ENCODE measurements around the gene RELCH.

The RELCH gene

DNA sequence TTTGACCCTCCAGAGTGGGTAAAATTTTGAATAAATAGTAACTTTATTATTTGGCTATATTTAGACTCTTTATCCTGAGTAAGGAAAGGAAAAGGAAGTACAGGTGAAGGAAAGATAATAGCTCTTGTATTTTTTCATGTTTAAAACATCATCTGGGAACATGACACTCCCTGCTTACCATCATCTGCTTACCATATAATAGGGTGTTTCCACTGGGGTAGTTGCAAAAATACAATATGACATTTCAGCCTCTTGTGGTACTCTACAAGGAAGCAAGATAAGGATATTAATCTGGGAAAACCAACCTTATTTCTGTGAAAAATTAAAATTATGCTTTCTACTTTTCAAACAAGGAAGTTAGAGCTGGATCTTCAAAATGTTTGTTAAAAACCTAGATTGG lies 9.9 kb downstream of the RELCH start:
- no peak for DNase-seq

DNA sequence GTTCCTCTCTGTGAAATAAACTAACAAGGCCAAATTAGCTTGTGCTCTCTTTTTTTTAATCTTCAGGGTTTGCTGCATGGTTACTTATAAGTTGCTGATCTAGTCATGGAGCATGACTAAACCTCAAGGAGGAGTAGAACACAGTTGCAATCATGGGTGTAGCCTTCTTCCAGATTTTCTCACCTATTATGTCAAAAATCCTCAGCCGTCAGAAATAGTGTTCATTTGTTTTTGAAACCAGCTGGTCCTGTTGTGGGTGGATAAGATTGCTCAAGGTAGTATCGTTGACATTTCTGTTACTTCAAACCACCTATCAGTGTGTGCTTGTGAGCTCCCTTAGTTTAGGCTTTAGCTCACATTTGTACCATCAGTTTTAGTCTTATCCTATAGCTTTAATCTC lies 11.2 kb downstream of the RELCH start:
- DNase-seq, result no peak

DNA sequence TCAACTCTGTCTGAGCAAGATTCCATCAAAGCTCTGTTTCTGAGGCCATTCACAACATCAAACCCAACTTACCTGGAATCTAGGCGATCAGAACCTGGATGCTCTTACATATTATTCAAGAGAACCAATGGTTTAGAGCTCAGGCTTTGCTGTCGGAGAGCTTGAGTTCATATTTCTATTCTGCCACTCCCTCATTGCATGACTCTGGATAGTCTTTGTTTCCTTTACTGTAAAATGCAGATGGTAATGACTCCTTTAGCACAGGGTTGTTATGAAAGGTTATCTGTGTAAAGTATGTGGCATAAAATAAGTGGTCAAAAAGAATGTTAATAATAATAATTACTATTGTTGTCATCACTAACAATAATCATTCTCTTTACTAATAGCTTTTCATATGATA lies 12.6 kb downstream of the RELCH start:
- DNase-seq, result no peak

DNA sequence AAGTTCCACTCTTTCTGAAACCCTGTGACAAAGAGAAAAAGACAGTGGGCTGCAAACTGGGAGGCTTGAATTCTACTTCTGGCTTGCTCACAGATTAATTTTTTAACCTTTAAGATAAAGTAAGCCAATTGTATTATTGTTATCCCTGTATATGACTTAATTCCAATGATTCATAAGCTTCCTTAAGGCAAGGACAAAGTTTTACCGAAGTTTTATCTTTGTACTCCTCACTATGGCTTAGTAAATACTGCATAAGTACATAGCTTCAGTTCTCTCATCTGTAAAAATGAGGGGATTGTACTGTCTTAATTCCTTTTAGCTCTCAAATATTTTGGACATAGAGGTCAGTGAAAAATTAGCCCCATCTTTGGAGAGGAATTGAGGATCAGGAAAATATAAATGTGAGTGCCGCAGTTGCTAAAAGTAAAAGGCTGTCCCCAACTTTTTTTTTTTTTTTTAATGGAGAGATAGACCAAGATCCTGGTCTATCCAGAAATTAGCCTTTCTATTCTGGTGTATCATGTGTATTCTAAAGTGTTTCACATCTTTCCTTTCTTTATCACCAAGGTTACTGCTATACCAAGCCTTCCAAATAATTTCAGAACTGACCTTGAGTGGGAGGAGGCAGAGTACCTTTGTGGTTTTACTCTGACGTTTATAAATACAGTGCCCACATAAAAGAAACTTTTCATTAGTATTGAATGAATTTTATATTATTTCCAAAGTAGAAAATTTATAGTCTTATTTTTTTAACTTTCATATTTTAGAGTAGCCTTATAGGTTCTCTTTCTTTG lies 13.3 kb downstream of the RELCH start:
- DNase-seq, result no peak

DNA sequence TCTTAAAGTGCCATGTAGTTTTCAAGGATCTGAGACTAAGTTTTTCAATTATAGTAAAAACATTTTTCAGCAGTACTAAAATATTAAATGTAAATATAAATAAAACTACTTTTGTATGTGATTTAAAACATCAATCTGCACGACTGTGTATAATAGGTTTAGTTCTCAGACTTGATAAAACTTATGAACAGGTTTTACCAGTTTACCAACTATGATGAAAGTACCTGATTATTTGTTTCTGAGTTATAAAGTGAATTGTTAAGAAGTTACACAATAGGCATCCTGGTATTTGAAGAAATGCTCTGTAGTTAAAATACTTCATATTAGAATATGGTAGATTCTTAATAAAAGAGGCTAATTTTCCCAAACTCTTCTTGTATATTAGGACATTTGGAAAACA lies 14.8 kb downstream of the RELCH start:
- no peak for DNase-seq

DNA sequence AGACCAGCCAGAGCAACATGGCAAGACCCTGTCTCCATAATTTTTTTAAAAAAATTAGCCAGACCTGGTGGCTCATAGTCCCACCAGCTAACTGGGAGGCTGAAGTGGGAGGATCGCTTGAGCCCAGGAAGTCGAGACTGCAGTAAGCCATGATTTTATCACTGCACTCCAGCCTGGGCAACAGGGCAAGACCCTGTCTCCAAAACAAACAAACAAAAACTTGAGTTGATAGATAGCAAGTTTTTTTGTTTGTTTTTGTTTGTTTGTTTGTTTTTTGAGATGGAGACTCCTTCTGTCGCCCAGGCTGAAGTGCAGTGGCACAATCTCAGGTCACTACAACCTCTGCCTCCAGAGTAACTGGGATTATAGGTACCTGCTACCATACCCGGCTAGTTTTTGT lies 18.8 kb downstream of the RELCH start:
- no peak for DNase-seq

DNA sequence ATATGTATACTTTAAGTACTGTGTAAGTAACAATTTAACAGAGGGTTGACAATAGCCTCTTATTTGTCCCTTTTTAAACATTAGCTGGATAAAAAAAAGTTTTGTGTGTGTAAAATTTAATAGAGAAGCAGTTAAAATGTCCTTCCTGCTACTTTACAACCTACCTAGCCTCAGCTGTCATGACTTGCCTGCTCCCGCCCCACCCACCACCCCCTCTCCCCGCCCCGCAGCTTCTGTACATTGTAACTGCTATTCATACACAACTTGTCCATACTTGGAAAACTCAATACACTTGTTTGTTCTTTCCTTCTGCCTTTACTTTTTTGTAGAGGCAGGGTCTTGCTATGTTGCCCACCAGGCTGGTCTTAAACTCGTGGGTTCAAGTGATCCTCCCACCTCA lies 19.5 kb downstream of the RELCH start:
- no peak for DNase-seq

DNA sequence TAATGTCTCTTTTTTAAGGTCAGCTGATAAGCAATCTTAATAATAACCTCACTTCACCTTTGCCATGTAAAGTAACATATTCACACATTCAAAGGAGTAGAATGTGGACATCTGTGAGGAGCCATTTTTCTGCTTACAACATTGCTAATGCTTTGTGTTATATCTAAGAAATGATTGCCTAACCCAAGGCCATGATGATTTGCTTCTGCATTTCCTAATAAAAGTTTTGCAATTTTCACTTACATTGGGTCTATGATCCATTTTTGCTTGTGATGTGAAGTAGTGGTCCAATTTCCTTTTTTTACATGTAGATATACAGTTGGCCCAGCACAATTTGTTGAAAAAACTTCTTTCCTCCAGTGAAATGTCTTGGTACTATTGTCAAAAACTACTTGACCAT lies 22.0 kb downstream of the RELCH start:
- DNase-seq, result no peak

DNA sequence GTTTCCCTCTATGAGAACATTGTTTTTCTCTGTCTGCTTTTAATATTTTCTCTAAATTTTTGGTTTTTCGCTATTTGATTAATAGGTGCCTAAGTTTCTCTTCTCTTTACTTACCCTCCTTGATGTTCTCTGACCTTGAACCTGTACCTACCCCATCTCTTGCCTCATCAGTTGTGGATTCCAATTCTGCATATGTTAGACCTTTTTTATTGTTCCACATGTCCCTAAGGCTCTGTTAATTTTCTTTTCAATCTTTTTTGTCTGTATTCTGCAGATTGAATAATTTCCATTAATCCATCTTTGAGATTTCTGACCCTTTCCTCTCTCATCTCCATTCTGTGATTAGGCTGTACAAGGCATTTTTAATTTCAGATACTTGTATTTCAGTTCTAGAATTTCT lies 23.1 kb downstream of the RELCH start:
- no peak for DNase-seq

DNA sequence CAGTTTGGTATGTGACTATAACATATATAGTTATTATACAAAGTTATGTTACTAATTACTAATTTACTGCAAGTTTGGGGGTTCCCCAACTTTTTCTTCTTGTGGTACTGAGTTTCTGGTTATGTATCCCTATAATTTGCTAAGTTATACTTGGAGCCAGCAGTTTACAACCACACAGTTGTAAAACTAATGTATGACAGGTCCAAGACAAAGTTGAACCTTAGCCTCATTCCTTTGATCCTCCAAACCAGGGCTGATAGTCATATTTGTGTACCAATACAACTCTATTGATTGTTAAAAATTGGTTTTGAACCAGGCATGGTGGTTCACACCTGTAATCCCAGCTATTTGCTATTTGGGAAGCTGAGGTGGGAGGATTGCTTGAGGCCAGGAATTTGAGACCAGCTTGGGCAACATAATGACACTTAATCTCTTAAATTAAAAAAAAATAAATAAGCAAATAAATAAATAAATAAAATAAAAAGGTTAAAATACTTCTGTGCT lies 24.3 kb downstream of the RELCH start:
- no peak for DNase-seq

DNA sequence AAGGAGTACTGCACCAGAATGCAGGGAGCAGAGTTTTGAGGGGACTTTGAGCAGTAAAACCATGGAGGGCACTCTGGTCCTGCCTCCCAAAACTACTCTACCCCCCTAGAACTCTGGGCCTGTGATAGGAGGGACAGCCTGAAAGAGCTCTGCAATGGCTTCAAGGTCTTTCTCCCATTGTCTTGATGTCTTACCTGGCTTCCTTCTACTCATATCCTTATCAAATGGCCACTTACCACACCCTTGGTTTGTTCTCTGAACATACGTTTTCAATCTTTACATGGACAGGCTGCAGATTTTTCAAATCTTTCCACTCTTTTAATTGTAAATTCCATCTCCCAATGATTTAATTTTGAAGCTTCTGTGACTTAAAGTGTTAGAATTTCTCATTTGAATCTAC lies 27.7 kb downstream of the RELCH start:
- DNase-seq, result no peak

DNA sequence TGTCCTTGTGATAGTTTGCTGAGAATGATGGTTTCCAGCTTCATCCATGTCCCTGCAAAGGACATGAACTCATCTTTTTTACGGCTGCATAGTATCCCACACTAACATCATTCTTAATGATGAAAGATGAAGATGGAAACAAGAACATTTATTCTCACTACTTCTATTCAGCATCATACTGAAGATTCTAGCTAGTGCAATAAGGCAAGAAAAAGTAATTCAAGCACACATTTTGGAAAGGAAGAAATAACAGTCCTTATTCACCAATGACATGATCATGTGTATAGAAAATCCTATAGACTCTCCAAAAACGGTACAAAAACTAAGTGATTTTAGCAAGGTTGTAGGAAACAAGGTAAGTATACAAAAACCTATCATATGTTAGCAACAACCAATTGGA lies 37.2 kb downstream of the RELCH start:
- DNase-seq, result no peak

DNA sequence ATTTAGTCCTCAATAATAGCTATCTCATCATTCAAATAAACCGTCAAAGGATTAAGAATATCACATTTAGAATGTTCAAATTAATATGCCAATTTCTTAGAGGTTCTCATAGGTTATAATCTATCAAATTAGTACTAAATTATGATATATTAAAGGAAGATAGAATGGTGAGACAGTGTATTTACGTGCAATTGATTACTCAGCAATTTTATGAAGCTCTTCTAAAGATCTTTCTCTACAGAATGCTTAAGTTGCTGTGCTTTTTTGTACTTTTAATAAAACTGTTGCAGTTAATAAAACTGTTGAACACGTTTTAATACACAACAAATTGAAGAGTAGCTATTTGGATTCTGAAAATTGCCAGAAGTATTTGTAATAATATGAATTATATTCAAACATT lies 39.0 kb downstream of the RELCH start:
- DNase-seq, result no peak

DNA sequence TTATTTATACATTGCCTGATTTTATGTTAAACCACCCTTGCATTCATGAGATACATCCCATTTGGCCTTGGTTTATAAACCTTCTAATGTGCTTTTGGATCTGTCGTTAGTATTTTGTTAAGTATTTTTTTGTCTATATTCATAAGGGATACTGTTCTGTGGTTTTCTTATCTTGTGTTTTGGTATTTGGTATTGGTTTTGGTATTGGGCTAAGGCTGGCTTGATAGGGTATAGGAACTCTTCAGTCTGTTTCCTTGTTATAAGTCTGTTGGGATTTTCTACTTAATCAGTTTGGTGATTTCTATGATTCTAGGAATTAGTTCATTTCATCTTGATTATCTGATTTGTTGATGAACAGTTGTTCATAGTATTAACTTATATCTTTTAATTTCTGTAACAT lies 49.2 kb downstream of the RELCH start:
- DNase-seq, result no peak

DNA sequence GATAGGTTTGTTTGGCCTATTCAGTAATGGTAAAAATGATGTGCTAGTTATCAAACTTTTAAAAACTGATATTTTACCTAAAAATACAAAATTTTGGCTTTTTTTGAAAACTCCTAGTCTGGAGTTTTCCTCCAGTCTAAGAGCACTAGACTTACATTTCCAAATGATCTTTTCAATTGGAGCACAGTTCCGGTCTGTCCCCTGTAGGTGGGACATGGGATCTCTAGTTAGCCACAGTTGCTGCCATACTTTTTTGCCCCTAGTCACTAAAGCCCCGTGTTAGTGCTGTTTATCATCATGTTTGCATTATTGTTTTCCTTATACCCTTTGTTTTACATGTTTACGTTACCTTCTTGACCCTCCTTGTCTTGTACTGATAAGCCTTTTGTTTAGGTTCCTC lies 52.4 kb downstream of the RELCH start:
- DNase-seq, result no peak

DNA sequence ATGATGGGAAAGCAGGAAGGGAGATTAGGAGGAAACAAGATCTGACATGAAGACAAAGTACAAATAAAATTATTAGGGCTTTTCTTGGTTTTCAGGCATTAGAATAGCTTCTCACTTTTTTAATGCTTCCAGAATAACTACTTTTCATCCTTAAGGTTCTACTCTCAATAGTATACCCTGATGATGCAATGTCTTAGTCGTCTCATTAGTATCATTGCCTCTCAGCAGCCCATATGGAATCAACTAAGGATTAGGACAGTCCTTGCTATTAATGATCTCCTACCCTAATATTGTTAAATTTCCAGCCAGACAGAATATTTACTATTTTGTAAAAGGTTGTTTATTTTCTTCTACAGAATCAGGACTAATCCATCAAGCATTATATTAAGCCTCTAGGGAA lies 55.9 kb downstream of the RELCH start:
- DNase-seq, result no peak

DNA sequence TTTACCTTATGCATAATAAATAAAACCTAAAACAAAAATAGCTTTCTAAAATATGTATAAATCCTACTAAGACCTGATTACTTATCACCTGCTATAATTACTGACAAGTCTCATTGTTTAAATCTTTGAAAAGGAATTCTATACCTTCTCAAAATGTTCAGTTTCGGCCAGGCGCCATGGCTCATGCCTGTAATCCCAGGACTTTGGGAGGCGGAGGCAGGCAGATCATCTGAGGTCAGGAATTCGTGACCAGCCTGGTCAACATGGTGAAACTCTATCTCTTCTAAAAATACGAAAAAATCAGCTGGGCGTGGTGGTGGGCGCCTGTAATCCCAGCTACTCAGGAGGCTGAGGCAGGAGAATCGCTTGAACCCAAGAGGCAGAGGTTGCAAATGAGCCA lies 58.1 kb downstream of the RELCH start:
- no peak for DNase-seq

DNA sequence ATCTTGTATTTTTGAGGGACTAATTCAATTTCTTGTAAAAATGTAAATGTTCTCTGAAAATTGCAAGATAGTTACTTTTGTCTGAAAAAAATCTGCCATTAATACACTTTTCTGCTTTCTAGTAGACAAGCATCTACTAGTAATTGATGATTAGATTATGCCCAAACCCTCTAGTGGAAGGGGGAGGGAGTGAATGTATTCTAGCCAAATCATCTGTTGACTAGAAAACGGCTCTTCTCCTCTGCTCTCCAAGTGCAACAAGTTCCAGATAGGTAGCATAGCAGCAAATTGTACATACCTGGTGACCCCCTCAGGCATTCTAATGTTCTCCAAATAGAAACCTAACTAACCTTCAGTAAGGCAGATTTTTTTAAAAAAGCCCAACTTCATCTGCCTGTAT lies 58.6 kb downstream of the RELCH start:
- DNase-seq, result no peak

DNA sequence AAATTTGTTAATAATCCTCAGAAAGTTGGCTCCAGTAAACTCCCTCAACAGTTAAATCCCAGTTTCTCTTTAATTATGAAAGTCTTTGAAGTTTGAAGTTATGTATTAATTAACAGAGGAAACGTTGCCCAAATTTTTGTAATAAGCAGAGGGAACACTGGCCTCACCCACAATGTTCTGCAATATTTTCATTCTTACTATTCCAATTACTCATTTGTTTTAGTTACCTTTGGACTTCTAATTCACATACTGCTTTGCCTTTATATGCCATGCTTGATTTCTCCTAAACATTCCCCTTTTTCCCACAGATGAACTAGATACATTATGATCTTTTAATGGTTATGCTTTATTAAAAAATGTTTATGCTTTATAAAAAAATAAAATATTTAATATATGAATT lies 61.3 kb downstream of the RELCH start:
- no peak for DNase-seq

DNA sequence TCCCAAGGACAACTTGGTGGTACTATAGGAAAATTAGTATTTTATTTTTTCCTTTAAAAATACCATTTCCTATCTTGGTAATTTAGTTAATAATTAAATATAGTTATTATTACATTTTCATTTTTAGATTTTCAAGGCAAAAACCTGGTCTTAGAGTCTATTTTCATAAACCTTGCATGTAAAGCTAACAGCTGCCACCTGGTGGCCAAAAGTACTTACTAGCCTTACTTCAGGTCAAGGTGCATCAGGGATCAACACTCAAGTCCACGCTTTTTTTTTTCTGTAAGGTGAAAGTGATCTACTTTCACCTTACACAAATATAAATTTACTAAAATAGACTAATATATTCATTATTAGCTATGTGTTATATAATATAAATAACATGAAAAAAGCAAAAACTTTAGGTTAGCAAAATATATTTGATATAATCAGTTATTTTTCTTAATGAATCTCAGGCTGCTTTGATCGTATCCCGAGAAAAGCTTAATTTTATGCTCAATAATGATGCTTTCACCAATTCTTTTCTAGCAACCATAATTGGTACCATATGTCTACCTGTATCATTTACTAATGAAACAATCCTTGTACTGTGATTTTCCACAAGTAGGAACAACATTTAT lies 62.5 kb downstream of the RELCH start:
- DNase-seq, result peak; percentile 40

DNA sequence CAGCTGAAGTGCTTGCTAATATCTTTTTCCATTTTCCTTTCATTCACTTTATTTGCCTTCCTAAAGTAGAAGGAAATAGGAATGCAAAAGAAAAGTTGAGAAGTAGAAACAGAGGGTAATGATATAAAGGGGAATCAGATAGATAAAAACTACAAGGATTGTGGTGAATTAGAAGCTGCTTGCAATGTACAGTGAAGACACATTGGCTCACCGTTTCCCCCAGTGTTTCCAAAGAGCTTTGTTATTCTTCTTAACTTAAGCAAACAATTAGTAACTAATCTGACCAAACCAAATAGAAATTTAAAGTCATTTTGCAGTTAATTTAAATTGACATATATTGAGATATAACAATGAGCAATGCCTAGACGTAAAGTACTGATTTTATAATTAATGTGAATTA lies 63.4 kb downstream of the RELCH start:
- DNase-seq, result no peak

DNA sequence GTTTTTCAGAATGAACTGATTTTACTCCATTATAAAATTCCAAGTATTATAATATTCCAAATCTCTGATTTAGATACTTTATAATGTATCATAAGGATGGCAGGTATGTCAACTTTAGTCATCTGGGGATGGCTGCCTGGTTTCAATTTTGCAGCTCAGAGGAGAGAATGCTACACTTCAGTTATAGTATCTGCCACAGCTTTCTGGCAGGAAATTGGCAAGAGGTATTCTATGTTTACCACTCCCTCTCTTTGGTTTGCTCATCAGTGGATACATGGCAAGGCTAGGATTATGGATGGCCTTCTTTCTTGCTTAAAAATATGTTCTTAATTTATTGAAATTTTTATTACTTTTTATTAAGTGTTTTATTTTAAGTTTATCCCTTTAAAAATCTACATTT lies 71.0 kb downstream of the RELCH start:
- no peak for DNase-seq

DNA sequence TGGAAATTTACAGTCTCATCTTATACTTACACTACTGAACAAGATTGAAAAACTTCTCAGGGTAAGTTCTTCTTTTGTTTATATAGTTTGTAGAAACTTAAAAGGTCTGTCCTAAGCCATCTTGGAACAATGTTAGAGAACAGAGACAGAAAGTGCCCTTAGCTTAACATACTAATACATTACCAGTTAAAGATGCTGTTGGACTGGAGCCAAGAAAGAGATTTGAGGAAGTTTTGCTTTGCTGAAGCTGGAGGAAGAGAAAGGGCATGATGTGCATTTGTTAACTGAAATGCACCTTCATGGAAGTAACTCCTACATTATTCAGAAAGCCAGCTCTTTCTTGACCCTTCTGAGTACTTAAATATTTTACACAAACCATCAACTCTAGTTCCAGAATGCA lies 71.6 kb downstream of the RELCH start:
- no peak for DNase-seq

DNA sequence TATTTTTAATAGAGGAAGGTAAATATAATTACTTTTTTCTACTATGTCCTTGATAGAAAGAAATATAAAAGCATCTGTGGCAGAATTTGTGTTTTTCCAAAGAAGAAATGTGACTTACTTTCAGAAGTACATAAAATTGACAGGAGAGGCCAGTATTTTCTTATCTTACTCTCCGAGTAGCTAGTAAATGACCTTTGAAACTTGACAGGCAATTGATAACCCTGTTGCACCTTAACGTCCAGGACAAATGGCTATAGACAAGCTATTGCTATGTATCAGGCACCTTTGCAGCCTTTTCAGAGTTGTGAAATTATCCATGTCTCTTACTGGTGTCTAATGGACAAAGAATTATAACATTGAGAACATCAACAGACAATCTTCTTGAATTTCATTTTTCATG lies 75.0 kb downstream of the RELCH start:
- DNase-seq, result no peak

DNA sequence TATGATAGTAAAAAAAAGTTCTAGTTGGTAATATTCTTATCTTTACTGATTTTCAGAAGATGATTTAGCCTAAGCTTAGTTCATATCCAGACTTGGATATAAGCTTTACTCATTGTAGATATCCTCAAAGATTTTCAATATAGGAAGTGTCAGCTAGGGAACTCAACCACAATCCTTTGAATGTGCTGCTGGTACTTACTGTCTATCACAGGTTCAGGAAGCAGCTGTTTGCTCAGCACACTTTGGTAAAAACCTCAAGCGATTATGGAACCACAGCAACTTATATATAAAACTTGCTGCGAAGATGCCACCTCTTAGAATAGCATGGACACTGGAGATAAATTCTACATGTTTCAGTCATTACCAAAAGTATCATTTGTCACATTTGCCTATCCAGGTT lies 77.9 kb downstream of the RELCH start:
- DNase-seq, result no peak

Data from NCI-H526 treated with DMSO at 0.1 percent for 48 hours (cell line).